Lower leg skin (tissue), 4 donors: ENCODE data around the gene CCDC186. TPM values are rescaled to one million over a fixed set of nuclear protein-coding genes. Genes with fewer than 3 reads are reported as not detected.

Experiments used
- DNase-seq, 2 donors: peaks; one replicate each; pipeline ENCODE4 v3.0.0-alpha.2; 2019; ENCODE audit warnings: low spot score in 2 of 2
- H3K4me3 ChIP-seq: fragments of 200-600 bp; sonication (generic); 2 replicates; pipeline ENCODE4 v1.5.1; 2017; ENCODE audit warnings: mild to moderate bottlenecking, low read depth; ENCODE audit not compliant: poor library complexity, severe bottlenecking
- CTCF ChIP-seq, 3 donors: fragments of 450-650 bp; IDR thresholded peaks; one replicate each; pipeline ENCODE4 v1.5.1; 2016; ENCODE audit warnings: antibody characterized with exemption in 3 of 3, mild to moderate bottlenecking in 3 of 3, moderate library complexity in 2 of 3
- POLR2A ChIP-seq, 2 donors: fragments of 450-650 bp; IDR thresholded peaks; one replicate each; pipeline ENCODE4 v1.6.1; 2016 to 2017; ENCODE audit warnings: antibody characterized with exemption in 2 of 2, mild to moderate bottlenecking in 1 of 2, moderate library complexity in 1 of 2
- WGBS, 2 donors: methylation state at CpG; one replicate each; pipeline ENCODE4 v1.1.5; 2018; 5-methylcytosine and 5-hydroxymethylcytosine counted together
- intact Hi-C: fragments of 100-400 bp; cut with DNase I; formaldehyde crosslinking; loops from one replicate; pipeline ENCODE4 v1.15.0; 2023; ENCODE audit warnings: low total_unique reads
- total RNA-seq, 4 donors: library from RNA; depleted of rRNA; stranded (reverse); fragments of >200 nt; gene quantifications; one replicate each; pipeline ENCODE4 v1.1.0, GENCODE V29; 2016

The CCDC186 gene
- total RNA-seq: 10 to 100 TPM; 24.4 to 83.4 (median 33.0) TPM

- intact Hi-C loops: no loop called here
- TF ChIP-seq POLR2A (IDR thresholded peaks at IDR 0.05) (peak in 1 of 2 donors; percentile 24), CTCF (IDR thresholded peaks at IDR 0.05) (no peak)
- DNase-seq: peak; percentile 95 to 99
- H3K4me3 ChIP-seq: peak within 1 kb of the TSS; percentile 100
- WGBS, 2 donors: 0% methylated on average over 49 of the region's 49 CpGs
Measured at GRCh38 chr10:114173921-114174694, at the start of gene CCDC186. TSS of gene CCDC186 (minus strand) at chr10:114174203. CDS start at chr10:114163268, 10,935 bp downstream.

- intact Hi-C loops: no loop called here
- no peak for DNase-seq
- no peak overlapping the region for H3K4me3 ChIP-seq
- TF ChIP-seq POLR2A (IDR thresholded peaks at IDR 0.05) (no peak), CTCF (IDR thresholded peaks at IDR 0.05) (no peak)
- 84 to 91% methylated on average over 4 of the region's 4 CpGs for WGBS, 2 donors
Measured at GRCh38 chr10:114223066-114223465, 49.1 kb upstream of the CCDC186 start.

- H3K4me3 ChIP-seq: no peak overlapping the region
- no peak for TF ChIP-seq POLR2A (IDR thresholded peaks at IDR 0.05)
- TF ChIP-seq CTCF (IDR thresholded peaks at IDR 0.05): no peak
- 67 to 72% methylated on average over 4 of the region's 4 CpGs for WGBS, 2 donors
- DNase-seq: no peak
- intact Hi-C loops: no loop called here
Measured at GRCh38 chr10:114221235-114221634, 47.2 kb upstream of the CCDC186 start.

GRCh38 chr10:114220281-114220680 lies 46.3 kb upstream of the CCDC186 start:
- TF ChIP-seq POLR2A (IDR thresholded peaks at IDR 0.05): no peak
- TF ChIP-seq CTCF (IDR thresholded peaks at IDR 0.05): no peak
- intact Hi-C loops: no loop called here
- 82 to 86% methylated on average over 2 of the region's 2 CpGs for WGBS, 2 donors
- DNase-seq: no peak
- H3K4me3 ChIP-seq: no peak overlapping the region

- intact Hi-C loops: no loop called here
- DNase-seq: no peak
- WGBS, 2 donors: 100% methylated on average over 1 of the region's 1 CpG
- no peak overlapping the region for H3K4me3 ChIP-seq
- TF ChIP-seq POLR2A (IDR thresholded peaks at IDR 0.05) (no peak), CTCF (IDR thresholded peaks at IDR 0.05) (no peak)
Measured at GRCh38 chr10:114215033-114215432, 41.0 kb upstream of the CCDC186 start.

GRCh38 chr10:114212153-114212552 lies 38.1 kb upstream of the CCDC186 start:
- intact Hi-C loops: no loop called here
- WGBS, 2 donors: 74 to 79% methylated on average over 2 of the region's 2 CpGs
- H3K4me3 ChIP-seq: no peak overlapping the region
- TF ChIP-seq POLR2A (IDR thresholded peaks at IDR 0.05) (no peak), CTCF (IDR thresholded peaks at IDR 0.05) (no peak)
- DNase-seq: no peak
